Activated CD4-positive, CD25-positive, alpha-beta regulatory T cell treated with anti-CD3 and anti-CD28 coated beads, Interleukin-2, amount 50 U/mL, for 72 hours (primary cell): ENCODE measurements around the gene INTS7.
"Not testable (repeated sequence)": the region's sequence is repeated elsewhere in the genome, so short reads cannot be mapped to it uniquely, and the experiment has no call there.

ENCODE experiments used
- DNase-seq: peaks from one replicate; pipeline ENCODE4 v3.0.0; 2021

INTS7 gene

GRCh38 chr1:212035835-212036605, 663 bp upstream of the INTS7 start:
- no peak for DNase-seq

- no peak for DNase-seq
These were observed 738 bp downstream of the INTS7 start for GRCh38 chr1:212034516-212035122.

- DNase-seq = no peak
These were observed 4.3 kb downstream of the INTS7 start for GRCh38 chr1:212030936-212031528.

GRCh38 chr1:212027727-212028126, 7.6 kb downstream of the INTS7 start:
- DNase-seq = not testable (repeated sequence)

DNA sequence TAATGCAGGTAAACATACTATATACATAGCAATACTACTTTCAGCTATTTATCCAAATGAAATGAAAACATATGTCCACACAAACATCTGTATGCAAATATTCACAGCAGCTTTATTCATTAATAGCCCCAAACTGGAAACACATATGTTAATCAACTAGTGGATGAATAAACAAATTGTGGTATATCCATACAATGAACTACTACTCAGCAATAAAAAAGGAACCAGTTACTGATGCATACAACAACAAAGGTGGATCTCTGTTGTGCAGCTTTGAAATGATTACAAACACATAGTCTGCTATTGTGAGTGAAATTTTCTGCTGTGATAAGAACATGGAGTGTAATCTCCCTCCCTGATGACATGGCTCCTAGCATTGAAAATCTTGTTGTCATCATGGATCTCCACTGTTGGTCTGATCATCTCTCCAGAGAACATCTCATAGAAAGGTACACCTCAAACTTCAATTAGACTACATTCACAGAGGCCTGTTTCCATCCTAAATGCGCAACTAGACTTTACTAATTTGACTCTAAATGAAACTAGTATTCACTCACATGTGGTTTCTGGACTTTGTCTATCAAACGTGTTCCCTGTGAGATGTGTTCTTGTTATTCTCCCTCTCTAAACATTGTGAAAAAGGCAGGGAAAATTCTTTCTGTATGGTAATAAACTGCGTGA, 10.7 kb downstream of the INTS7 start:
- DNase-seq = no peak

DNA sequence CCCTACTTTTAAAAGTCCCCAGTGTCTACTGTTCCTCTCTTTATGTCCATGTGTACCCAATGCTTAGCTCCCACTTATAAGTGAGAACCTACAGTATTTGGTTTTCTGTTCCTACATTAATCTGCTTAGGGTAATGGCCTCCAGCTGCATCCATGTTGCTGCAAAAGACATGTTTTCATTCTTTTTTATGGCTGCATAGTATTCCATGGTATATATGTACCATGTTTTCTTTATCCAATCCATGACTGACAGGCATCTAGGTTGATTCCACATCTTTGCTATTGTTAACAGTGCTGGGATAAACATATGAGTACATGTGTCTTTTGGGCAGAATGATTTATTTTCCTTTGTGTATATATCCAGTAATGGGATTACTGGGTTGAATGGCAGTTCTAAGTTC, 12.4 kb downstream of the INTS7 start:
- not testable (repeated sequence) for DNase-seq

- no peak for DNase-seq
These were observed 13.8 kb downstream of the INTS7 start for GRCh38 chr1:212021563-212021962.

DNA sequence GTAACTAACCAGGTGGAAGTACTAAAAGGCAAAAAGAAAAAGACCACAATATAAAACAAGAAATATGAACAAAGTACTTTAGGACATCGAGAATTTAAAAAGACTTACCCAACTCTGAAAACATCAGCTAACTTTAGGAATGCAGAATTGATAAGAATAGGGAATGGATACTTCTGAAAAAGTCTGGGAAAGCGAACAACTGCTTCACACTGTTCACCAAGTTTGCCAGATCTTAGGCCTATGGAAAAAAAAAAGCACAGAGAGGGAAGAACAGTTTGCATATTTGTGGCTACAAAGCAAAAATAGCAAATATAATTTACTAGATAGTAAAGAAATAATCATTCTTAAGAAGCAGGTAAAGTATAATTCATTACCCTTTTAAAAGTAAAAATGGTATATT, 14.4 kb downstream of the INTS7 start:
- no peak for DNase-seq

DNA sequence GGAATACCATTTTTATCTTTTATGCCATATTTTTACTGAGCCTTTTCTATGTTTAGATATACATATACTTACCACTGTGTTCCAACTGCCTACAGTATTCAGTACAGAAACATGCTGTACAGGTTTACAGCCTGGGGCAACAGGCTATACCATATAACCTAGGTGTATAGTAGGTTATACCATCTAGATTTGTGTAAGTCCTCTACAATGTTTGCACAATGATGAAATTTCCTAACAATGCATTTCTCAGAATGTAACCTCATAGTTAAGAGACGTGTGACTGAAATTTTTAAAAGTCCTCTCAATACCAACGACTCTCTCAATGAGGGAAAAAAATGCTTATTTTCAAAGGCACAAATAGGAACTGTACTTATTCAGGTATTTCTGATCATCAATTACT, 21.7 kb downstream of the INTS7 start:
- DNase-seq = no peak

GRCh38 chr1:212012034-212012740, 23.2 kb downstream of the INTS7 start:
- DNase-seq = peak; percentile 56

- no peak for DNase-seq
These were observed 25.4 kb downstream of the INTS7 start for GRCh38 chr1:212010004-212010403.

GRCh38 chr1:212009561-212009960, 25.8 kb downstream of the INTS7 start:
- no peak for DNase-seq

- no peak for DNase-seq
These were observed 27.5 kb downstream of the INTS7 start for GRCh38 chr1:212007886-212008285.

GRCh38 chr1:212007178-212007577, 28.2 kb downstream of the INTS7 start:
- DNase-seq = no peak

- DNase-seq = no peak
These were observed 30.3 kb downstream of the INTS7 start for GRCh38 chr1:212004895-212005608.

DNA sequence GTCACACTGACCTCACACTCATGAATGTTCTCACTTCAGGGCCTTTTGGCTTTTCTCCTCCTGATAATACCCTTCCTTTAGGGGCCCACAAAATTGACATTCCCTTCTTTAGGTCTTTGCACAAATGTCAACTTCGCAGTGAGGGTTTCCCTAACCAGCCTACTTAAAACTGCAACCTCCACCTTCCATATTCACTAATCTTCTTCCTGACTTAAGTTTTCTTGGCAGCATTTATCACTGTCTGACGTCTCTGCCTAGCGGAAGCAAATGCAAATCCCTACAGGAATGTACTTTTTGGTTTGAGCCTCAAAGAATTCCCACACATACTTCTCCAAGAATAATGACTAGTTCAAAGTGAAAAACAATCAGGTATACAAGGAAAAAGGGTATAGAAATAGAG, 32.8 kb downstream of the INTS7 start:
- no peak for DNase-seq

DNA sequence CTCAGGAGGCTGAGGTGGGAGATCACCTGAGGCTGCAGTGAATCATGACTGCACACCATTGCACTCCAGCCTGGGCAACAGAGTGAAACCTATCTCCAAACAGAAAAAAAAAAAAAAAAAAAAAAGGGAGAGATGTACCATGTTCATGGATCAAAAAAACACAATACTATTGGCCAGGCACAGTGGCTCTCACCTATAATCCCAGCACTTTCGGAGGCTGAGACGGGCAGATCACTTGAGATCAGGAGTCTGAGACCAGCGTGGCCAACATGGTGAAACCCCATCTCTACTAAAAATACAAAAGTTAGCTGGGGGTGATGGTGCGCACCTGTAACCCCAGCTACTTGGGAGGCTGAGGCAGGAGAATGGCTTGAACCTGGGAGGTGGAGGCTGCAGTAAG, 37.9 kb downstream of the INTS7 start:
- DNase-seq = not testable (repeated sequence)

- no peak for DNase-seq
These were observed 43.7 kb downstream of the INTS7 start for GRCh38 chr1:211991695-211992094.

- DNase-seq = no peak
These were observed 48.6 kb downstream of the INTS7 start for GRCh38 chr1:211986628-211987254.

DNA sequence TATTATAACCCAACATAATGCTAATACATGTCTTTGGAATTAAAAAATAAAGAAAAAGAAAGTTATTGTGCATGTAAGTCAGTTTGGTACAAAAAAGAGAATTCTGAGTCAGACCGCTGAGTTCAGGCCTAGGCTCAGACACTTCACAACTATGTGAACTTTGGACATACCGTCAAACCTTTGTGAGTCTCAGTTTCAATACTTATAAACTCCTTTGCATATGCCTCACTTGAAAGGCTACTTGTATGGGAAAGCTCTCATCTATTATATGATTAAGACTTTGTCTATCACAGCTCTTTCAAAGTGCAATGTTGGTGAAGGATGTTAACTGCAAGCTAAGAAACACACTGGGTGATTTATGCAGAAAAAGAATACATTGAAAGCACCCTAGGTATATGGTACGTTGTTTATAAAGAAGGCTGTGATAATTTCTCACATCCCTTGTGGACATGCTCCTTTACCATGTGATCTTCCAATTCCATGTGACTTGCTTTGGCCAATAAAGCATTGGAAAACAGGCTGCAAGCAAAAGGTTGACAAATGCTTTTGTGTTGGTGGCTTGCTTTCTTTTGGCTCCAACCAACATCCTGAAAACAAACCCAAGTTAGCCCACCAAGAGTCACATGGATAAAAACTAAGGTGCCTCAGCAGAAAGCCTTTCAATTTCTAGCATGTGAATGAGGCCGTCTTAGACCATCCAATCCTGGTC, 49.6 kb downstream of the INTS7 start:
- DNase-seq = no peak

DNA sequence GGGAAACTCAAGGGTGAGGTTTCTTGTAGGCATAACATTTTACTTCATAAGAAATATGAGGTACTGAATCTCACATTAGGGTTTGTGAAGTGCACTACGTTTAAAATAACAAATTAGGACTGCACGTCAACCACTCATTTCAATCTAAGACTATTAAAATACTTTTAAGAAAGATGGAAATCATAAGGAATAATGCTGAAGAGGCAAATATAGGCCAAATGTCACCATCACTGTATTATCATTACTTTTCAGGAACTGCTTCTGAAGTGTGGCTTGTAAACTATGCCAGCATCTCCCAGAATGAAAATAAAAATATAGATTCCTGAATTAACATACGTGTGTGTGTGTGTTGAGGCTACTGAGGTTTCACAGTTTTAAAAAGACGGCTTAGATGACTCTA, 56.8 kb downstream of the INTS7 start:
- DNase-seq = no peak
